Measurements from ENCODE around the gene CLIP2. TPM values are rescaled to one million over a fixed set of nuclear protein-coding genes. Genes with fewer than 3 reads are reported as not detected.

The CLIP2 gene
- total RNA-seq, 1 experiment from 2014 or later, result 39.9 TPM

- Histone ChIP-seq H3K4me3 (ENCODE audit: low read depth in 2 of 2, low read length in 2 of 2) (no peak overlapping the region), H3K9me3 (ENCODE audit: control insufficient read depth, insufficient read depth, low read depth, low read length) (peaks cover 7% of the 10 kb centered on the region; the same call in 1 of the 2 replicates), H3K27me3 (ENCODE audit: control insufficient read depth, insufficient read depth, low read length) (no peaks in the 10 kb centered on the region), H3K36me3 (ENCODE audit: control insufficient read depth, insufficient read depth, low read length) (no peaks in the 10 kb centered on the region), H3K27ac (ENCODE audit: low read length) (no peak overlapping the region), H3K4me1 (ENCODE audit: control insufficient read depth, insufficient read depth, low read length) (no peaks in the 10 kb centered on the region)
- CTCF ChIA-PET, result interaction anchor here (0.6 kb wide), 1 partner anchor 278 kb away, joined by 8 read pairs; no protein-coding TSS in a partner anchor
- TF ChIP-seq CTCF (IDR thresholded peaks at IDR 0.05) (no peak), POLR2AphosphoS5 (IDR thresholded peaks at IDR 0.05; ENCODE audit: low read depth, low read length) (no peak), TCF7L2 (IDR thresholded peaks at IDR 0.05; ENCODE audit: low read depth, low read length) (no peak), SIN3A (IDR thresholded peaks at IDR 0.05; ENCODE audit: borderline replicate concordance, insufficient read depth, low read depth, low read length) (no peak)
- TF ChIP-seq, protein P1, sequence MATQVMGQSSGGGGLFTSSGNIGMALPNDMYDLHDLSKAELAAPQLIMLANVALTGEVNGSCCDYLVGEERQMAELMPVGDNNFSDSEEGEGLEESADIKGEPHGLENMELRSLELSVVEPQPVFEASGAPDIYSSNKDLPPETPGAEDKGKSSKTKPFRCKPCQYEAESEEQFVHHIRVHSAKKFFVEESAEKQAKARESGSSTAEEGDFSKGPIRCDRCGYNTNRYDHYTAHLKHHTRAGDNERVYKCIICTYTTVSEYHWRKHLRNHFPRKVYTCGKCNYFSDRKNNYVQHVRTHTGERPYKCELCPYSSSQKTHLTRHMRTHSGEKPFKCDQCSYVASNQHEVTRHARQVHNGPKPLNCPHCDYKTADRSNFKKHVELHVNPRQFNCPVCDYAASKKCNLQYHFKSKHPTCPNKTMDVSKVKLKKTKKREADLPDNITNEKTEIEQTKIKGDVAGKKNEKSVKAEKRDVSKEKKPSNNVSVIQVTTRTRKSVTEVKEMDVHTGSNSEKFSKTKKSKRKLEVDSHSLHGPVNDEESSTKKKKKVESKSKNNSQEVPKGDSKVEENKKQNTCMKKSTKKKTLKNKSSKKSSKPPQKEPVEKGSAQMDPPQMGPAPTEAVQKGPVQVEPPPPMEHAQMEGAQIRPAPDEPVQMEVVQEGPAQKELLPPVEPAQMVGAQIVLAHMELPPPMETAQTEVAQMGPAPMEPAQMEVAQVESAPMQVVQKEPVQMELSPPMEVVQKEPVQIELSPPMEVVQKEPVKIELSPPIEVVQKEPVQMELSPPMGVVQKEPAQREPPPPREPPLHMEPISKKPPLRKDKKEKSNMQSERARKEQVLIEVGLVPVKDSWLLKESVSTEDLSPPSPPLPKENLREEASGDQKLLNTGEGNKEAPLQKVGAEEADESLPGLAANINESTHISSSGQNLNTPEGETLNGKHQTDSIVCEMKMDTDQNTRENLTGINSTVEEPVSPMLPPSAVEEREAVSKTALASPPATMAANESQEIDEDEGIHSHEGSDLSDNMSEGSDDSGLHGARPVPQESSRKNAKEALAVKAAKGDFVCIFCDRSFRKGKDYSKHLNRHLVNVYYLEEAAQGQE (IDR thresholded peaks at IDR 0.05; ENCODE audit: insufficient read depth in 1 of 2, low read depth in 2 of 2, low read length in 1 of 2), result no peak
- intact Hi-C loops (cut with micrococcal nuclease; ENCODE audit: unreplicated experiment), result no loop called here
- POLR2A ChIA-PET, result no interaction called here
- ATAC-seq (no peak), DNase-seq (ENCODE audit: low read depth, low spot score) (no peak)
- in situ Hi-C loops (cut with HindIII; ENCODE audit: low pct_unique_long_range_greater_than_20kb, low sequenced_read_pairs), result no loop called here
- no TSS peak for BruUV-seq (replicated peaks)
Measured at GRCh38 chr7:74441801-74442200, 152.6 kb downstream of the CLIP2 start.

DNA sequence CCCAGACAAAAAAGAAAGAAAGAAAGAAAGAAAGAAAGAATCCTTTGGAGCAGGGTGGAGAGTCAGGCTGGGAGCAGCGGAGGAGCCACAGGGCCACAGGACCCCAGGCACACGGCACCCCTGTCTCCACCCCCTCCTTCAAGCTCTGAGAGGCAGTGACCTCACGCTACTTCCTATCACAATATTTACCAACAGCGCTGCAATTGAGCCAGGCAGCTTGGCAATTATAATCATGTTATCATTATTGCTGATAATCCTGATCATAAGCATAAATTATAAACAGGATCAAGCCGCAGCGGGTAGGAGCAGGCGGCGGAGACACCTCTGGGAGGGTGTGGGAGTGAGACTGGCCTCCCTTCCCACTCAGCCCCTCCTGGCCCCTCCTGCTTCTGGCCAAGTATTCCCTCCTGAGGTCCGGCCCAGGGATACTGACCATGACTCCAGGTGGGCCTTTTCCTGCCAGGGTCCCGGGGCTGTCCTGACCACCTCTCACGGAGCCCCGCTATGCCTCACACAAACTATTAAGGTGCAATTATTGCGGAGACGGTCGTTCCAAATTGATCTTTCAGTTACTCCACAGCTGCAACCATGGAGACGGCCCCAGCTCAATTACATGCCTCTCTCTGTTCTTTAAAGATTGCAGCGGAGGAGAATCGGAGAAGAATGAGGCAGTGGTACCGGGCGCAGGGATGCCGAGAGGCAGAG, 154.5 kb downstream of the CLIP2 start:
- H3K4me3 ChIP-seq (ENCODE audit: low read depth in 2 of 2, low read length in 2 of 2), result no peak overlapping the region
- no peak overlapping the region for H3K27ac ChIP-seq (ENCODE audit: low read length)
- no peaks in the 10 kb centered on the region for H3K4me1 ChIP-seq (ENCODE audit: control insufficient read depth, insufficient read depth, low read length)
- DNase-seq (ENCODE audit: low read depth, low spot score), result no peak
- no TSS peak for BruUV-seq (replicated peaks)
- H3K9me3 ChIP-seq (ENCODE audit: control insufficient read depth, insufficient read depth, low read depth, low read length), result no peaks in the 10 kb centered on the region
- intact Hi-C loops (cut with micrococcal nuclease; ENCODE audit: unreplicated experiment) (no loop called here), in situ Hi-C loops (cut with HindIII; ENCODE audit: low pct_unique_long_range_greater_than_20kb, low sequenced_read_pairs) (no loop called here)
- ATAC-seq, result no peak; the same call in 1 of the 2 replicates
- CTCF ChIA-PET, result no interaction called here
- TF ChIP-seq, protein P1 (IDR thresholded peaks at IDR 0.05; ENCODE audit: insufficient read depth in 1 of 2, low read depth in 2 of 2, low read length in 1 of 2), result no peak
- TF ChIP-seq POLR2AphosphoS5 (IDR thresholded peaks at IDR 0.05; ENCODE audit: low read depth, low read length) (no peak), TCF7L2 (IDR thresholded peaks at IDR 0.05; ENCODE audit: low read depth, low read length) (no peak), SIN3A (IDR thresholded peaks at IDR 0.05; ENCODE audit: borderline replicate concordance, insufficient read depth, low read depth, low read length) (no peak), CTCF (IDR thresholded peaks at IDR 0.05) (no peak)
- H3K27me3 ChIP-seq (ENCODE audit: control insufficient read depth, insufficient read depth, low read length), result no peaks in the 10 kb centered on the region
- POLR2A ChIA-PET, result no interaction called here
- H3K36me3 ChIP-seq (ENCODE audit: control insufficient read depth, insufficient read depth, low read length), result no peaks in the 10 kb centered on the region

Measured in Panc1 (cell line).